Natural killer cell (primary cell): ENCODE results near the gene HRCT1. TPM values are rescaled to one million over a fixed set of nuclear protein-coding genes. Genes with fewer than 3 reads are reported as not detected.

ENCODE experiments used
- ATAC-seq, 3 donors: fragments of 150-1000 bp in 2 of 3; fragments of 200-7000 bp in 1 of 3; cut with Tn5 transposase; 1 replicate in 1 of 3; 2 replicates in 2 of 3; pipeline ENCODE4 v1.10.0; 2021; ENCODE audit warnings: mild to moderate bottlenecking in 2 of 3, moderate library complexity in 2 of 3
- DNase-seq, 2 donors: peaks; one replicate each; pipeline versions ENCODE4 v3.0.0 to v3.0.0-alpha.2; 2013 to 2021; ENCODE audit warnings: mixed read lengths in 1 of 2
- H3K27ac ChIP-seq: one replicate; pipeline ENCODE4 v1.5.1; 2013; ENCODE audit warnings: mild to moderate bottlenecking, low read length
- H3K27me3 ChIP-seq: one replicate; pipeline ENCODE4 v1.6.1; 2013; ENCODE audit warnings: low read length; ENCODE audit not compliant: control insufficient read depth, insufficient read depth
- H3K36me3 ChIP-seq: one replicate; pipeline ENCODE4 v1.6.1; 2013; ENCODE audit warnings: low read length; ENCODE audit not compliant: control insufficient read depth, insufficient read depth
- H3K4me1 ChIP-seq: one replicate; pipeline ENCODE4 v1.6.1; 2013; ENCODE audit warnings: low read length; ENCODE audit not compliant: control insufficient read depth, insufficient read depth
- H3K4me3 ChIP-seq: one replicate; pipeline ENCODE4 v1.5.1; 2013; ENCODE audit warnings: low read length
- H3K9me3 ChIP-seq: one replicate; pipeline ENCODE4 v1.6.1; 2013; ENCODE audit warnings: low read length; ENCODE audit not compliant: control insufficient read depth, insufficient read depth
- H3K27ac Mint-ChIP-seq, 2 donors: one replicate each; pipeline ENCODE4 v1.8.0; 2022; ENCODE audit warnings: mild to moderate bottlenecking in 2 of 2, mixed read lengths in 2 of 2, moderate library complexity in 1 of 2
- H3K27me3 Mint-ChIP-seq, 2 donors: one replicate each; pipeline ENCODE4 v1.8.0; 2022; ENCODE audit warnings: low read depth in 2 of 2, mixed read lengths in 2 of 2
- H3K36me3 Mint-ChIP-seq: one replicate; pipeline ENCODE4 v1.8.0; 2022; ENCODE audit warnings: mixed read lengths
- H3K4me1 Mint-ChIP-seq, 2 donors: one replicate each; pipeline ENCODE4 v1.8.0; 2022; ENCODE audit warnings: mixed read lengths in 2 of 2
- H3K4me3 Mint-ChIP-seq: one replicate; pipeline ENCODE4 v1.8.0; 2022; ENCODE audit warnings: mild to moderate bottlenecking, moderate library complexity, mixed read lengths
- H3K9me3 Mint-ChIP-seq, 2 donors: one replicate each; pipeline ENCODE4 v1.8.0; 2022; ENCODE audit warnings: mixed read lengths in 2 of 2
- CTCF ChIP-seq: fragments of 200-600 bp; IDR thresholded peaks from one replicate; pipeline ENCODE4 v1.8.0; 2022; ENCODE audit warnings: antibody characterized with exemption
- WGBS: methylation state at CpG from one replicate; pipeline ENCODE4 v1.1.7; 2013; ENCODE audit warnings: missing lambda C conversion rate; ENCODE audit not compliant: insufficient coverage; 5-methylcytosine and 5-hydroxymethylcytosine counted together
- intact Hi-C: fragments of 100-400 bp; cut with micrococcal nuclease; formaldehyde crosslinking; loops from one replicate; pipeline ENCODE4 v1.14.2; 2022
- total RNA-seq, 4 donors: library from RNA; stranded (reverse); fragments of 120-200 nt in 1 of 4; gene quantifications; one replicate each; pipeline versions ENCODE4 v1.2.3 to v1.2.4, GENCODE V29; 2013 to 2022

The HRCT1 gene
- total RNA-seq, 3 donors from 2014 or later (not counting 1 experiment from before 2014, with no cell fraction given): not detected

GRCh38 chr9:35954942-35955546 is 49.0 kb downstream of the HRCT1 start:
- peak; percentile 73 to 83 (median 78) for ATAC-seq

GRCh38 chr9:35956651-35957050 is 50.6 kb downstream of the HRCT1 start:
- Mint-ChIP-seq H3K27me3 (peaks cover 36 to 51% of the 10 kb centered on the region in 2 donors), H3K4me1 (no peaks in the 10 kb centered on the region), H3K9me3 (no peaks in the 10 kb centered on the region), H3K4me3 (no peak overlapping the region), H3K27ac (no peak overlapping the region), H3K36me3 (no peaks in the 10 kb centered on the region)
- ATAC-seq (no peak), DNase-seq (no peak)
- no peak overlapping the region for H3K4me3 ChIP-seq
- H3K36me3 ChIP-seq: no peaks in the 10 kb centered on the region
- intact Hi-C loops: no loop called here
- H3K9me3 ChIP-seq: no peaks in the 10 kb centered on the region
- no peak for TF ChIP-seq CTCF
- peaks cover 2% of the 10 kb centered on the region for H3K27me3 ChIP-seq
- 82% methylated on average over 5 of the region's 5 CpGs for WGBS
- H3K4me1 ChIP-seq: no peaks in the 10 kb centered on the region
- no peak overlapping the region for H3K27ac ChIP-seq

More at GRCh38 chr9:35954942-35955546, 49.0 kb downstream of the HRCT1 start:
- Histone ChIP-seq H3K27me3 (peaks cover 2% of the 10 kb centered on the region), H3K36me3 (no peaks in the 10 kb centered on the region), H3K4me3 (no peak overlapping the region), H3K27ac (no peak overlapping the region), H3K9me3 (no peaks in the 10 kb centered on the region), H3K4me1 (no peaks in the 10 kb centered on the region)
- H3K4me3 Mint-ChIP-seq: no peak overlapping the region
- no peaks in the 10 kb centered on the region for H3K9me3 Mint-ChIP-seq
- H3K27me3 Mint-ChIP-seq: peaks cover 28 to 40% of the 10 kb centered on the region in 2 donors
- no peak overlapping the region for H3K27ac Mint-ChIP-seq
- H3K36me3 Mint-ChIP-seq: no peaks in the 10 kb centered on the region
- peak in 1 of 2 donors; percentile 84 for DNase-seq
- no peaks in the 10 kb centered on the region for H3K4me1 Mint-ChIP-seq
- WGBS: 17% methylated on average over 6 of the region's 6 CpGs
- peak; percentile 81 for TF ChIP-seq CTCF
- intact Hi-C loops: loop anchor here (2.0 kb wide), 2 partner anchors 68 to 374 kb away; no protein-coding TSS in a partner anchor

Other genes starting within 250 kb of the HRCT1 start
- 1,000 to 10,000 TPM; 5,042 to 6,602 (median 5,874) TPM for gene RMRP, start 248.2 kb upstream of the HRCT1 start, total RNA-seq
- gene CCDC107, start 247.9 kb upstream of the HRCT1 start, total RNA-seq: 10 to 100 TPM; 30.9 to 37.9 (median 36.8) TPM
- gene ARHGEF39, start 241.0 kb upstream of the HRCT1 start, total RNA-seq: 1 to 10 TPM; 1.3 to 3.2 (median 1.5) TPM
- not detected for gene CA9, start 232.3 kb upstream of the HRCT1 start, total RNA-seq
- 10 to 100 TPM; 20.9 to 23.8 (median 22.9) TPM for gene TPM2, start 216.3 kb upstream of the HRCT1 start, total RNA-seq
- gene TLN1, start 174.0 kb upstream of the HRCT1 start, total RNA-seq: 100 to 1,000 TPM; 509 to 552 (median 528) TPM
- gene CREB3, start 173.5 kb upstream of the HRCT1 start, total RNA-seq: 10 to 100 TPM; 15.7 to 19.7 (median 18.8) TPM
- 100 to 1,000 TPM in 2 of 3 donors, 10 to 100 TPM in 1; 76.4 to 118 (median 101) TPM for gene GBA2, start 157.0 kb upstream of the HRCT1 start, total RNA-seq
- 10 to 100 TPM; 22.3 to 26.4 (median 23.3) TPM for gene RGP1, start 156.9 kb upstream of the HRCT1 start, total RNA-seq
- not detected for gene MSMP, start 151.9 kb upstream of the HRCT1 start, total RNA-seq
- 1 to 10 TPM; 2.1 to 2.7 (median 2.4) TPM for gene NPR2, start 114.6 kb upstream of the HRCT1 start, total RNA-seq
- 1 to 10 TPM; 2.0 to 2.4 (median 2.1) TPM for gene SPAG8, start 93.9 kb upstream of the HRCT1 start, total RNA-seq
- 10 to 100 TPM; 25.8 to 27.5 (median 25.9) TPM for gene HINT2, start 91.2 kb upstream of the HRCT1 start, total RNA-seq
- not detected for gene FAM221B, start 77.5 kb upstream of the HRCT1 start, total RNA-seq
- 1 to 10 TPM; 5.2 to 7.8 (median 5.4) TPM for gene TMEM8B, start 77.0 kb upstream of the HRCT1 start, total RNA-seq
- gene OR13J1, start 35.8 kb upstream of the HRCT1 start, total RNA-seq: not detected
- not detected for gene SPAAR, start 3.3 kb downstream of the HRCT1 start, total RNA-seq
- not detected for gene OR2S2, start 52.0 kb downstream of the HRCT1 start, total RNA-seq
- gene RECK, start 130.7 kb downstream of the HRCT1 start, total RNA-seq: 10 to 100 TPM in 1 of 3 donors, 1 to 10 TPM in 2; 7.4 to 10.3 (median 8.0) TPM
- 100 to 1,000 TPM; 124 to 135 (median 125) TPM for gene GLIPR2, start 230.5 kb downstream of the HRCT1 start, total RNA-seq